ENCODE data around the gene ARPIN. TPM values are rescaled to one million over a fixed set of nuclear protein-coding genes. Genes with fewer than 3 reads are reported as not detected.
"Not testable (repeated sequence)": the region's sequence is repeated elsewhere in the genome, so short reads cannot be mapped to it uniquely, and the experiment has no call there.

The ARPIN gene
- 10 to 100 TPM in 1 of 2 donors, 1 to 10 TPM in 1; 6.8 to 10.9 TPM for polyA plus RNA-seq

DNA sequence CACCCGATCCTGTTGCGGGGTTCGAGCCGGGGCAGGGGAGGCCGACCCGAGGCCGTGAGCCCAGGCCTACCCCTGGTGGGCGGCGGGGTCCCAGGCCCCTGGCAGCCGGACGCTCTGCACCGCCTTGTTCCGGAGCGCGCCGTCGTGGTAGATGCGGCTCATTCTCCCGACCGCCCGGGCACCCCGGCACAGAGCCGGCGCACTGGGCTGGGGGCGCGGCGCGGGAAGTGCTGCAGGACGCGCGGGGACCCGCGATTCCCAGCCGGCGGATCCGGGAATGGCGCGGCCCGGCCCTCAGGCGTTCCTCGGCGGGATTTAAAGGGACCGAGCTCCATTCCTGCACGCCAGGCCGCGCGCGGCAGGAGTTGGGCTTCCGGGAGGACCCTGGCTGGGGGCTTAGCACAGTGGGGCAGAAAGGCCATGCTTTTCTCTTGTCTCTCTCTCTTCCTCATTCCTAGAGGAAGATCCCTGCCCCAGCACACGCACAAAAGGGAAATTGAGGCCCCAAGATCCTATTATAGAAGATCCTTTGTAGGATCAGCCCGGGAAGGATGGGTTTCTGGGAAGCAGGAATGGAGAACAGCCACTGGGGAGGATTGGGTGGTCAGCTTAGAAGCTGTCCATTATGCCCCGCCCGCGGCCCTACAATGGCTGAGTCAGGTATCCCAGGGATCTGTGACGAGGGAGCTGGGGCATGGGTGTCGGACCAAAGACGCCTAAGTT lies at the start of gene ARPIN:
TSS of gene ARPIN (minus strand) at position 279 of the 723 bp plus-strand sequence. CDS start at position 162, 117 bp downstream.
- peaks cover 0 to 3% of the 10 kb centered on the region in 2 donors for H3K4me1 ChIP-seq (ENCODE audit: control insufficient read depth in 2 of 2, insufficient read depth in 2 of 2, low read length in 1 of 2)
- H3K9me3 ChIP-seq (ENCODE audit: control insufficient read depth in 2 of 2, insufficient read depth in 1 of 2, low read depth in 1 of 2, low read length in 1 of 2): no peaks in the 10 kb centered on the region
- H3K27me3 ChIP-seq (ENCODE audit: control insufficient read depth in 1 of 2, insufficient read depth in 2 of 2, low read length in 2 of 2): no peaks in the 10 kb centered on the region
- WGBS, 2 donors: 8 to 10% methylated on average over 50 to 57 of the region's 57 CpGs
- peaks cover 0 to 16% of the 10 kb centered on the region in 2 donors for H3K36me3 ChIP-seq (ENCODE audit: control insufficient read depth in 2 of 2, insufficient read depth in 2 of 2, low read length in 1 of 2)
- H3K27ac ChIP-seq (ENCODE audit: low read depth in 2 of 2, low read length in 1 of 2): peak within 1 kb of the TSS; percentile 62 to 85
- H3K4me3 ChIP-seq (ENCODE audit: low read depth in 1 of 2, low read length in 2 of 2): peak within 1 kb of the TSS; percentile 70 to 77

DNA sequence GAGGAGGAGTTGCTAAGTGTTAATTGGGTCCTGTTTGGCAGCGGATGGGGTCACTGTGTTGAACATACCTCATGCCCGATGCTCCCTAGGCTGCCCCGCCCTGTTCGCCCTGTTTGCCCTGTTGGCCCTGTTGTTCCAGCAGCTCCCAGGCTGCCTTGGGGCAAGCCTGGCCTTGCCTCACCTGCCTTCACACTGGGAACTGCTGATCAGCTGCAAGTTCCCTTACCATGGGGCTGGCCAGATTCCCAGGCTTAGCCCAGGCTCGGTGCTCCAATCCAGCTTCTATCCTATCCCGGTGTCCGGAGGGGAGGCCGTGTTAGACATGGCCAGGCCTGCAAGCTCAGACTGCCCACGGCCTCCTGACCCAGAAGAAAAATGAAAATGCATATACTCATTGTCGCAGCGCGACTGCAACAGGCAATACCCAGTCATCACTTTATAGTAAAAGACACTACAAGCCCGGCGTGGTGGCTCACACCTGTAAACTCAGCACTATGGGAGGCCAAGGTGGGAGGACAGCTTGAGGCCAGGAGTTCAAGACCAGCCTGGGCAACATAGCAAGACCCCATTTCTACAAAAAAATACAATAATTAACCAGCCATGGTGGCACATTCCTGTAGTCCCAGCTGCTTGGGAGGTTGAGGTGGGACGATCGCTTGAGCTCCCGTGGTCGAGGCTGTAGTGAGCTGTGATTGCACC lies 45.5 kb upstream of the ARPIN start:
- Histone ChIP-seq H3K27me3 (ENCODE audit: control insufficient read depth in 1 of 2, insufficient read depth in 2 of 2, low read length in 2 of 2) (no peaks in the 10 kb centered on the region), H3K9me3 (ENCODE audit: control insufficient read depth in 2 of 2, insufficient read depth in 1 of 2, low read depth in 1 of 2, low read length in 1 of 2) (peaks cover 0 to 2% of the 10 kb centered on the region in 2 donors), H3K27ac (ENCODE audit: low read depth in 2 of 2, low read length in 1 of 2) (peak overlapping the region; percentile 67 to 83), H3K36me3 (ENCODE audit: control insufficient read depth in 2 of 2, insufficient read depth in 2 of 2, low read length in 1 of 2) (no peaks in the 10 kb centered on the region), H3K4me1 (ENCODE audit: control insufficient read depth in 2 of 2, insufficient read depth in 2 of 2, low read length in 1 of 2) (peaks cover 0 to 12% of the 10 kb centered on the region in 2 donors), H3K4me3 (ENCODE audit: low read depth in 1 of 2, low read length in 2 of 2) (no peak overlapping the region)
- 60 to 73% methylated on average over 18 of the region's 18 CpGs for WGBS, 2 donors

DNA sequence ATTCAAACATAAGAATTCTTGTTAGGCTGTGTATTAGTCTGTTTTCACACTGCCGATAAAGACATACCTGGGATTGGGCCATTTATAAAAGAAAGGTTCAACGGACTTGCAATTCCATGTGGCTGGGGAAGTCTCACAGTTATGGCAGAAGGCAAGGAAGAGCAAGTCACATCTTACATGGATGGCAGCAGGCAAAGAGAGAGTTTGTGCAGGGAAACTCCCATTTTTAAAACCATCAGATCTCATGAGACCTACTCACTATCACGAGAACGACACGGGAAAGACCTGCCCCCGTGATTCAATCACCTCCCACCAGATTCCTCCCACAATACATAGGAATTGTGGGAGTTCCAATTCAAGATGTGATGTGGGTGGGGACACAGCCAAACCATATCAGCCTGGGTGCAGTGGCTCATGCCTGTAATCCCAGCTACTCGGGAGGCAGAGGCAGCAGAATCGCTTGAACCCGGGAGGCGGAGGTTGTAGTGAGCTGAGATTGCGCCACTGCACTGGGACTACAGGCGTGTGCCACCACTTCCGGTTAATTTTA lies 42.8 kb upstream of the ARPIN start:
- H3K27me3 ChIP-seq (ENCODE audit: control insufficient read depth in 1 of 2, insufficient read depth in 2 of 2, low read length in 2 of 2); H3K4me3 ChIP-seq (ENCODE audit: low read depth in 1 of 2, low read length in 2 of 2); H3K27ac ChIP-seq (ENCODE audit: low read depth in 2 of 2, low read length in 1 of 2); H3K9me3 ChIP-seq (ENCODE audit: control insufficient read depth in 2 of 2, insufficient read depth in 1 of 2, low read depth in 1 of 2, low read length in 1 of 2); H3K36me3 ChIP-seq (ENCODE audit: control insufficient read depth in 2 of 2, insufficient read depth in 2 of 2, low read length in 1 of 2): not testable (repeated sequence)
- 91 to 97% methylated on average over 13 of the region's 13 CpGs for WGBS, 2 donors
- H3K4me1 ChIP-seq (ENCODE audit: control insufficient read depth in 2 of 2, insufficient read depth in 2 of 2, low read length in 1 of 2): peaks cover 0 to 12% of the 10 kb centered on the region in 2 donors

DNA sequence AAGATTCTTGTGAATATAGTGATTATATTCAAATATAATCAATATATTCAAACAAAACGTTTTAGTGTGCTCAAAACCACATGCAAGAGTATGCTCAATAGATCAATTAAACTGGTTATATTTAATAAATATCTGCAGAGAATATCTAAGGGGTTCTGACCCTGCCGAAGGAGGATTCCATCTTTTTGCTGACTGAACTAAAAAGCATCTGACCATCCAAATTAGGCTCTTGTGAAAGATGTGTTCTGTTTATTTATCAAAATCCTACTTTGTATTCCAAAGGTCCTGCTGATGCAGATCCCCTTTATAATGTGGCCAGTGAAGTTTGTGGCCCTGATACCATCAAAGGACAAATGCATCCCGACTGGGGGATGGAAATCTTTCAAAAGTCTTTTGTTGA lies 41.8 kb upstream of the ARPIN start:
- Histone ChIP-seq H3K4me3 (ENCODE audit: low read depth in 1 of 2, low read length in 2 of 2) (no peak overlapping the region), H3K36me3 (ENCODE audit: control insufficient read depth in 2 of 2, insufficient read depth in 2 of 2, low read length in 1 of 2) (no peaks in the 10 kb centered on the region), H3K9me3 (ENCODE audit: control insufficient read depth in 2 of 2, insufficient read depth in 1 of 2, low read depth in 1 of 2, low read length in 1 of 2) (peaks cover 0 to 2% of the 10 kb centered on the region in 2 donors), H3K27ac (ENCODE audit: low read depth in 2 of 2, low read length in 1 of 2) (no peak overlapping the region), H3K27me3 (ENCODE audit: control insufficient read depth in 1 of 2, insufficient read depth in 2 of 2, low read length in 2 of 2) (no peaks in the 10 kb centered on the region), H3K4me1 (ENCODE audit: control insufficient read depth in 2 of 2, insufficient read depth in 2 of 2, low read length in 1 of 2) (peaks cover 0 to 12% of the 10 kb centered on the region in 2 donors)
- WGBS, 2 donors: 57 to 60% methylated on average over 3 of the region's 3 CpGs

DNA sequence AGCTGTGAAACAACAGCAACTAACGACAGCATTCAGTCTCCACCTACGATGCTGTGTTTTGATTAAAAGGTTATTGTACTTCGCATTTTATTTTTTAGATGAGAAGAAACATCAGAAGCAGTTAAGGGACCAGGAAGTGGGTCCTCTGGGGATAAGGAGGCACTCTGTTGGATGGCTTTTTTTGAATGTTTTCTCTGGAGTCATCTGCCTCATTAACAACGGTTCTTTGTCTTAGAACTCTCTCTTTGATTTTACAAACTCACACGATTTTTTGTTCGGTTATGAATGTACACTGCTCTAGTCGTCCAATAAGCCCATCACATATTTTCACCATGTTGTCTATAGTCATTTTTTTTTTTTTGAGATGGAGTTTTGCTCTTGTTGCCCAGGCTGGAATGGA lies 36.0 kb upstream of the ARPIN start:
- 77 to 79% methylated on average over 7 of the region's 7 CpGs for WGBS, 2 donors
- no peaks in the 10 kb centered on the region for H3K36me3 ChIP-seq (ENCODE audit: control insufficient read depth in 2 of 2, insufficient read depth in 2 of 2, low read length in 1 of 2)

DNA sequence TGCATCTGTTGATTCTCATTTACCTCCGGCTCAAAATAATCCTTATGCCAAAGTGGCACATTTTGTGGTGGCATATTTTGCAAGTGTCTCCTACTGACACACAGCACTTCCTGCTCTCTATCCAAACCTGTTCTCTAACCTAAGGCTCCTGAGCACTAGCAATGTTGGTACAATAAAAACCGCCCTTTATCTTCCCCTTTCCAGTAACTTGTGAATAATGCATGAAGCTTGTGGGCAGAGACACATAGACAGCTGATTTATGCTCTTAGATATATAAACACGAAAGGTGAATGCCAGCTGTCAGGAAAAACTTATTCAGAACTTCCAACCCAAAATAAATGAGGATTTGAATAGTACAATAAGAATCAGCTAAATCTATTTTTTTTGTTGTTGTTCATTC lies 34.6 kb upstream of the ARPIN start:
- Histone ChIP-seq H3K27ac (ENCODE audit: low read depth in 2 of 2, low read length in 1 of 2) (no peak overlapping the region), H3K36me3 (ENCODE audit: control insufficient read depth in 2 of 2, insufficient read depth in 2 of 2, low read length in 1 of 2) (no peaks in the 10 kb centered on the region), H3K4me3 (ENCODE audit: low read depth in 1 of 2, low read length in 2 of 2) (no peak overlapping the region), H3K4me1 (ENCODE audit: control insufficient read depth in 2 of 2, insufficient read depth in 2 of 2, low read length in 1 of 2) (no peaks in the 10 kb centered on the region), H3K27me3 (ENCODE audit: control insufficient read depth in 1 of 2, insufficient read depth in 2 of 2, low read length in 2 of 2) (no peaks in the 10 kb centered on the region), H3K9me3 (ENCODE audit: control insufficient read depth in 2 of 2, insufficient read depth in 1 of 2, low read depth in 1 of 2, low read length in 1 of 2) (no peaks in the 10 kb centered on the region)
- WGBS, 2 donors: 78 to 88% methylated on average over 3 of the region's 3 CpGs

More for the DNA sequence above, 36.0 kb upstream of the ARPIN start:
- Histone ChIP-seq H3K4me3 (ENCODE audit: low read depth in 1 of 2, low read length in 2 of 2) (no peak overlapping the region), H3K4me1 (ENCODE audit: control insufficient read depth in 2 of 2, insufficient read depth in 2 of 2, low read length in 1 of 2) (no peaks in the 10 kb centered on the region), H3K9me3 (ENCODE audit: control insufficient read depth in 2 of 2, insufficient read depth in 1 of 2, low read depth in 1 of 2, low read length in 1 of 2) (no peaks in the 10 kb centered on the region), H3K27me3 (ENCODE audit: control insufficient read depth in 1 of 2, insufficient read depth in 2 of 2, low read length in 2 of 2) (no peaks in the 10 kb centered on the region), H3K27ac (ENCODE audit: low read depth in 2 of 2, low read length in 1 of 2) (no peak overlapping the region)

DNA sequence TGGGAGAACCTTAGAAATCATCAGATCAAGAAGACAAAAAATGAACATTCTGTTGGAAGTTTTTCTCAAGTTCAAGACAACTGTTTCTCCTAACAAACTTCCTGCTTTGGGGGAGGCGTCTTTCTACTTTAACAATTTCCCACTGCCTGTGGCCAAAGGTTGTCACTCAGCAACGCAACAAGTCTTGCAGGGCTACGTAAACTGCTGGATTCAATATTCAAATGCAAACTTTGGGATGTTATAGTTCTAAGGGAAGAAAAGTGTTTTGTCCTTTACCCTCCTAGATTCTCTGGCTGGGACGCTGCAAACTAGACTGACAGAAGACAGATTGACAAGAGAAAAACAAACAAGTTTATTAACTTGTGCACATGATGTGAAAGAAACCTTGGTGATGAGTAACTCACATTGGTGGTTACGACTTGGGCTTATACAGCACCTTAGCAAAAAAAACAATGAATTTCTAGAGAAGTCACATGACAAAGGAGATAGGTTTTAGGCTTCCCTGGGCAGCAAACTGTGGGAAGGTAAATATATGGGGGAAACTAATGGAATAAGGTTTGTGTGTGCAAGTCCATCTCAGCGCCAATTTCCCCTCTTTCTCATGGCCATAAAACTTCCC lies 34.0 kb upstream of the ARPIN start:
- Histone ChIP-seq H3K4me1 (ENCODE audit: control insufficient read depth in 2 of 2, insufficient read depth in 2 of 2, low read length in 1 of 2) (no peaks in the 10 kb centered on the region), H3K27me3 (ENCODE audit: control insufficient read depth in 1 of 2, insufficient read depth in 2 of 2, low read length in 2 of 2) (no peaks in the 10 kb centered on the region), H3K9me3 (ENCODE audit: control insufficient read depth in 2 of 2, insufficient read depth in 1 of 2, low read depth in 1 of 2, low read length in 1 of 2) (no peaks in the 10 kb centered on the region), H3K36me3 (ENCODE audit: control insufficient read depth in 2 of 2, insufficient read depth in 2 of 2, low read length in 1 of 2) (no peaks in the 10 kb centered on the region), H3K4me3 (ENCODE audit: low read depth in 1 of 2, low read length in 2 of 2) (no peak overlapping the region), H3K27ac (ENCODE audit: low read depth in 2 of 2, low read length in 1 of 2) (no peak overlapping the region)
- WGBS, 2 donors: 71 to 82% methylated on average over 6 of the region's 6 CpGs

DNA sequence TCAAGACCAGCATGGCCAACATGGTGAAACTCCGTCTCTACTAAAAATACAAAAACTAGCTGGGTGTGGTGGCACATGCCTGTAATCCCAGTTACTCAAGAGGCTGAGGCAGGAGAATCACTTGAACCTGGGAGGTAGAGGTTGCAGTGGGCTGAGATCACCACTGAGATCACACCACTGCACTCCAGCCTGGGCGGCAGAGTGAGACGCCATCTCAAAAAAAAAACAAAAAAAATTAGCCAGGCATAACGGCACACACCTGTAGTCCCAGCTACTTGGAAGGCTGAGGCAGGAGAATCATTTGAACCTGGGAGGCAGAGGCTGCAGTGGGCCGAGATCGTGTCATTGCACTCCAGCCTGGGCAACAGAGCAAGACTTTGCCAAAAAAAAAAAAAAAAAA lies 31.0 kb upstream of the ARPIN start:
- not testable (repeated sequence) for H3K9me3 ChIP-seq (ENCODE audit: control insufficient read depth in 2 of 2, insufficient read depth in 1 of 2, low read depth in 1 of 2, low read length in 1 of 2); H3K27me3 ChIP-seq (ENCODE audit: control insufficient read depth in 1 of 2, insufficient read depth in 2 of 2, low read length in 2 of 2); H3K4me3 ChIP-seq (ENCODE audit: low read depth in 1 of 2, low read length in 2 of 2); H3K4me1 ChIP-seq (ENCODE audit: control insufficient read depth in 2 of 2, insufficient read depth in 2 of 2, low read length in 1 of 2); H3K27ac ChIP-seq (ENCODE audit: low read depth in 2 of 2, low read length in 1 of 2); H3K36me3 ChIP-seq (ENCODE audit: control insufficient read depth in 2 of 2, insufficient read depth in 2 of 2, low read length in 1 of 2)
- WGBS, 2 donors: 86 to 88% methylated on average over 6 of the region's 6 CpGs

DNA sequence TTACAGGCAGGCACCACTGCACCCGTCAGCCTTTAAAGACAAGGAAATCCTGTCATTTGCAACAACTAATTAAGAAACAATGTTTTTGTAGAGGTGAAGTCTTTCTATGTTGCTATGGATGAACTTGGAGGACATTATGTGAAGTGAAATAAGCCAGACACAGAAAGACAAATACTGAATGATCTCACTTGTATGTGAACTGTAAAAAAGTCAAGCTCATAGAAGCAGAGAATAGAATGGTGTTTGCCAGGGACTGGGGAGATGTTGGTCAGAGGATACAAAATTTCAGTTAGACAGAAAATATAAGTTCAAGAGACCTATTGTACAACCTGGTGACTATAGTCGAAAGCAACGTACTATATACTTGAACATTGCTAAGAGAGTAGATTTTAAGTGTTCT lies 27.2 kb upstream of the ARPIN start:
- no peak overlapping the region for H3K4me3 ChIP-seq (ENCODE audit: low read depth in 1 of 2, low read length in 2 of 2)
- H3K27me3 ChIP-seq (ENCODE audit: control insufficient read depth in 1 of 2, insufficient read depth in 2 of 2, low read length in 2 of 2): no peaks in the 10 kb centered on the region
- H3K36me3 ChIP-seq (ENCODE audit: control insufficient read depth in 2 of 2, insufficient read depth in 2 of 2, low read length in 1 of 2): no peaks in the 10 kb centered on the region
- H3K27ac ChIP-seq (ENCODE audit: low read depth in 2 of 2, low read length in 1 of 2): no peak overlapping the region
- WGBS, 2 donors: 89% methylated on average over 3 of the region's 3 CpGs
- H3K4me1 ChIP-seq (ENCODE audit: control insufficient read depth in 2 of 2, insufficient read depth in 2 of 2, low read length in 1 of 2): no peaks in the 10 kb centered on the region
- H3K9me3 ChIP-seq (ENCODE audit: control insufficient read depth in 2 of 2, insufficient read depth in 1 of 2, low read depth in 1 of 2, low read length in 1 of 2): no peaks in the 10 kb centered on the region

Measured in esophagus (tissue), 2 donors.